Body of pancreas (tissue), 4 donors: ENCODE data around the gene DAPP1.

Experiments
- CTCF ChIP-seq, 7 experiments: fragments of 450-650 bp in 4 of 7; fragments of 200-600 bp in 3 of 7; sonication (generic) in 3 of 7; IDR thresholded peaks; one replicate each; pipeline ENCODE4 v1.5.1; 2016 to 2019; ENCODE audit warnings: antibody characterized with exemption in 7 of 7
- POLR2A ChIP-seq, 3 donors: fragments of 450-650 bp; IDR thresholded peaks; one replicate each; pipeline ENCODE4 v1.6.1; 2016; ENCODE audit warnings: antibody characterized with exemption in 3 of 3, mild to moderate bottlenecking in 2 of 3

DNA sequence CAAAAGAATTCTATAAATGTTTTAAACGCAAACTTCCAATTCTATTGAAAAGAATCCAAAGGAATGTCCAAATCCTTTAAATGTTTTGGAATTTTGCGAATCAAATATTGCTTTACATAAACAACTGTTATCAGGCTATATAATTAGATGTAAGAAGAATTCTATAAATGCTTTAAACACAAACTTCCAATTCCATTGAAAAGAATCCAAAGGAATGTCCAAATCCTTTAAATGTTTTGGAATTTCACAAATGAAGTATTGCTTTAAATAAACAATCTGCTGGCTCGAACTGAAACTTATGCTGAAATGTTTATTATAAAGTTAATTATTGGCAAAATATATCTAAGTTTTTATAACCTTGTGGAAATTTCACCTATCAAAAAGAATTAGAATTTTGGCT lies 16.1 kb downstream of the DAPP1 start:
- no peak for TF ChIP-seq CTCF (IDR thresholded peaks at IDR 0.05)
- TF ChIP-seq POLR2A (IDR thresholded peaks at IDR 0.05) = no peak
